ENCODE data around the gene ZNF35.

ZNF35 gene

DNA sequence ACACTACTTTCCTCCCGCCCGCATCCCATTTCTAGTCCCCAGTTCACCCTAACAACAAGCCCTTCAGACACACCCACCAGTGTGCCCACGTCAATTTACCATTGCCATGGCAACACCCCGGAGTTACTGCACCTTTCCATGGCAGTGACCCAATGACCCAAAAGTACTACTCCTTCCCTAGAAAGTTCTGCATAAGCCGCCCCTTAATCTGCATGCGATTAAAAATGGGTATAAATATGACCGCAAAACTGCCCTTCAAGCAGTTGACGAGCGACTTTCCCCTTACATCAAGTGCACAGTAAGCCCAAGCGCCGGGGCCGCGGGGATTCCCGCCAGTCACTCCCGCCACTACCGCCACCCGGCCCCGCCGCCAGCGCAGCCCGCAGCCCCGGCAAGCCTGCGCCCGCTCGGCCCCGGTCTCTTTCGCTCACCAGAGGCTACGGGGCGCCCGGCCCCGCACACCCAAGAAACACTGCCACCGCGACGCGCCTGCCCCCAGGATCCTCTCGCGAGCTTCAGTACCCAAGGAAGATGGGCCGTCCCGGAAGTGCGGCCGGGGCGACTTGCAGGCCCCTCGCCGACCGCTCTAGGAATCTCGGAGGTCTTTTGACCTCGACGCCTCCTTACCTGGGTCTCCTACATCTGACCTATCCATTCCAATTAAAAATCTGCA lies 36.7 kb downstream of the ZNF35 start:
- peak; percentile 86 for DNase-seq

DNA sequence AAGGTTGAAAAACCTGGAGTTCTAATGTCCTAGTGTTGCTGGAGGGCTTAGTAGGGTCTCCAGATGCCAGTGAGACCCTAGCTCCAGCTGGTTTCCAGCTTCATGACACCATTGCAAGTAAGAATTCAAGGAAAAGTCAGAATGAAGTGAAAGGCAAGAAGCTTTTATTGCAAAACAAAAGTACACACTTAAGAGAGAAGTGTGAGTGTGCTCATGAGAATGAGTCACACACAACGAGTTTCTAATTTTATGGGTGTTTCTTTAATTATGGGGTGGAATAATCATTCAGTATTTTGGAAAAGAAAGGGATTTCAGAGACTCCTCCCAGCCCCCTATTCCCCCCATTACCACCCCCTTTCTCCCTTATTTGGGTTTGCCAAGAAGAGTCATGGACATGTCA lies 39.4 kb downstream of the ZNF35 start:
- no peak for DNase-seq
